ENCODE results near the gene LRRC27.

DNA sequence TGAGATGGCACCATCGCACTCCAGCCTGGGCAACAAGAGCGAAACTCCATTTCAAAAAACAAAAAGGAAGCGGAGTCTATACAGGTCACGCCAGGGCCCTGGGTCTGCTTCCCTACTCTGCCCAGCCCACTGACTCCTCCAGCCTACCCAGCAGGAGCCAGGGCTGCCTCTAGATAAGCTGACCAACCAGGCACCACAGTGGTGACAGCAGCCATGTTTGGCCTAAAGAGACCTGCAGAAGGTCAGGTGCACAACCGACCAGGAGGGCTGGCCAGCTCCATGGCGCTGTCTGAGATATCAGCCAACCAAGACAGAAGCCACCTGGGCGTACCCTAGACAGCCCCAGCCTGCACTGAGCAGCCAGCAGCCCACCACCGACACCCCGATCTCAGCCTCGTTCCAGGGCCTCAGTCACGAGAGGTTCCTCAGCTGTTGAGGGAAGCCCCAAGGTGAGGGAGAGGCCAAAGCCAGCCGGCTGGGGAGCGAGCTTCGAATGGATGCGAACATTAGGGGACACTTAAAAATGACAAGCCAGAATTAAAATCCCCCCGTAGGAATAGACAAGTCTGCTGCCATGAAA is 40.6 kb downstream of the LRRC27 start:
- TF ChIP-seq POLR2A (IDR thresholded peaks at IDR 0.05) (no peak), POLR2AphosphoS5 (IDR thresholded peaks at IDR 0.05) (no peak), EP300 (IDR thresholded peaks at IDR 0.05; ENCODE audit: low read depth) (no peak)
- TF ChIP-seq, protein P1, sequence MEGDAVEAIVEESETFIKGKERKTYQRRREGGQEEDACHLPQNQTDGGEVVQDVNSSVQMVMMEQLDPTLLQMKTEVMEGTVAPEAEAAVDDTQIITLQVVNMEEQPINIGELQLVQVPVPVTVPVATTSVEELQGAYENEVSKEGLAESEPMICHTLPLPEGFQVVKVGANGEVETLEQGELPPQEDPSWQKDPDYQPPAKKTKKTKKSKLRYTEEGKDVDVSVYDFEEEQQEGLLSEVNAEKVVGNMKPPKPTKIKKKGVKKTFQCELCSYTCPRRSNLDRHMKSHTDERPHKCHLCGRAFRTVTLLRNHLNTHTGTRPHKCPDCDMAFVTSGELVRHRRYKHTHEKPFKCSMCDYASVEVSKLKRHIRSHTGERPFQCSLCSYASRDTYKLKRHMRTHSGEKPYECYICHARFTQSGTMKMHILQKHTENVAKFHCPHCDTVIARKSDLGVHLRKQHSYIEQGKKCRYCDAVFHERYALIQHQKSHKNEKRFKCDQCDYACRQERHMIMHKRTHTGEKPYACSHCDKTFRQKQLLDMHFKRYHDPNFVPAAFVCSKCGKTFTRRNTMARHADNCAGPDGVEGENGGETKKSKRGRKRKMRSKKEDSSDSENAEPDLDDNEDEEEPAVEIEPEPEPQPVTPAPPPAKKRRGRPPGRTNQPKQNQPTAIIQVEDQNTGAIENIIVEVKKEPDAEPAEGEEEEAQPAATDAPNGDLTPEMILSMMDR (IDR thresholded peaks at IDR 0.05): no peak

Data from transverse colon (tissue), 4 donors.